IMR-90 (cell line): Measurements from ENCODE around the gene KLHL14. TPM values are rescaled to one million over a fixed set of nuclear protein-coding genes. Genes with fewer than 3 reads are reported as not detected.

Experiments used
- ATAC-seq: fragments of 200-7000 bp; cut with Tn5 transposase; 2 replicates; pipeline ENCODE4 v1.9.1; 2020; ENCODE audit warnings: low read depth, mild to moderate bottlenecking, moderate library complexity
- BruUV-seq: library from RNA; stranded (reverse); fragments of 400-500 nt; replicated peaks from 2 replicates; lab custom pipeline; 2021; lab: Mats Ljungman, UMichigan
- CTCF ChIA-PET: fragments of 300-600 bp; formaldehyde crosslinking; extraction: SDS; loops from one replicate; lab custom pipeline; 2021; ENCODE audit warnings: antibody characterized with exemption; lab: Yijun Ruan, JAX
- POLR2A ChIA-PET: fragments of 300-600 bp; sonication (Branson Sonifier 250); formaldehyde crosslinking; loops from one replicate; lab custom pipeline; 2022; ENCODE audit warnings: antibody characterized with exemption; ENCODE audit not compliant: unreplicated experiment; lab: Charles Lee
- DNase-seq: peaks from one replicate; pipeline ENCODE4 v3.0.0; 2013
- H2AFZ ChIP-seq: replicated peaks from 2 replicates; pipeline ENCODE3; 2013; ENCODE audit warnings: low read length, mild to moderate bottlenecking; ENCODE audit not compliant: poor library complexity
- H2AK5ac ChIP-seq: 2 replicates; pipeline ENCODE4 v1.6.1; 2013; ENCODE audit warnings: low read depth, low read length, inconsistent platforms
- H2AK9ac ChIP-seq: replicated peaks from 2 replicates; pipeline ENCODE3; 2013; ENCODE audit warnings: mild to moderate bottlenecking, low read depth, low read length, moderate library complexity; ENCODE audit not compliant: poor library complexity
- H2BK120ac ChIP-seq: 2 replicates; pipeline ENCODE4 v1.6.1; 2013; ENCODE audit warnings: low read depth, low read length, inconsistent platforms
- H2BK15ac ChIP-seq: 3 replicates; pipeline ENCODE4 v1.6.1; 2013; ENCODE audit warnings: low read depth, low read length, inconsistent platforms
- H2BK20ac ChIP-seq: 2 replicates; pipeline ENCODE4 v1.6.1; 2013; ENCODE audit warnings: low read depth, mild to moderate bottlenecking, inconsistent platforms, low read length, moderate library complexity
- H2BK5ac ChIP-seq: 2 replicates; pipeline ENCODE4 v1.6.1; 2013; ENCODE audit warnings: mild to moderate bottlenecking, low read depth, low read length, inconsistent platforms; ENCODE audit not compliant: poor library complexity, severe bottlenecking
- H3K14ac ChIP-seq: replicated peaks from 2 replicates; pipeline ENCODE4 v1.6.1; 2013; ENCODE audit warnings: low read depth, low read length, inconsistent platforms
- H3K18ac ChIP-seq: 2 replicates; pipeline ENCODE4 v1.6.1; 2013; ENCODE audit warnings: low read depth, low read length, control low read depth
- H3K23ac ChIP-seq: 2 replicates; pipeline ENCODE4 v1.6.1; 2013; ENCODE audit warnings: low read depth, low read length, inconsistent platforms
- H3K27ac ChIP-seq: 2 replicates; pipeline ENCODE4 v1.5.1; 2013; ENCODE audit warnings: mild to moderate bottlenecking, control low read depth, low read length; ENCODE audit not compliant: insufficient read depth
- H3K27me3 ChIP-seq: 2 replicates; pipeline ENCODE4 v1.6.1; 2013; ENCODE audit warnings: low read length; ENCODE audit not compliant: control insufficient read depth, insufficient read depth
- H3K36me3 ChIP-seq: 2 replicates; pipeline ENCODE4 v1.6.1; 2013; ENCODE audit warnings: low read length, mixed read lengths; ENCODE audit not compliant: control insufficient read depth, insufficient read depth
- H3K4ac ChIP-seq: 2 replicates; pipeline ENCODE4 v1.6.1; 2013; ENCODE audit warnings: low read depth, low read length, inconsistent platforms
- H3K4me1 ChIP-seq: 2 replicates; pipeline ENCODE4 v1.6.1; 2013; ENCODE audit warnings: low read length, mixed read lengths; ENCODE audit not compliant: control insufficient read depth, insufficient read depth
- H3K4me2 ChIP-seq: 2 replicates; pipeline ENCODE4 v1.6.1; 2013; ENCODE audit warnings: low read depth, mild to moderate bottlenecking, control low read depth, low read length, moderate library complexity
- H3K4me3 ChIP-seq: 2 replicates; pipeline ENCODE4 v1.5.1; 2013; ENCODE audit warnings: low read depth, mild to moderate bottlenecking, control low read depth, low read length, moderate library complexity; ENCODE audit not compliant: insufficient read depth
- H3K56ac ChIP-seq: 2 replicates; pipeline ENCODE4 v1.6.1; 2013; ENCODE audit warnings: low read length, inconsistent platforms; ENCODE audit not compliant: insufficient read depth; ENCODE audit errors: extremely low read depth
- H3K79me1 ChIP-seq, 2 experiments: 2 replicates each; pipeline ENCODE4 v1.6.1; 2013; ENCODE audit warnings: low read length in 2 of 2, inconsistent platforms in 1 of 2, low read depth in 1 of 2
- H3K9ac ChIP-seq: 2 replicates; pipeline ENCODE4 v1.6.1; 2013; ENCODE audit warnings: low read depth, low read length, control low read depth
- H3K9me1 ChIP-seq: 2 replicates; pipeline ENCODE4 v1.6.1; 2013; ENCODE audit warnings: low read length, inconsistent platforms; ENCODE audit not compliant: insufficient read depth
- H3K9me3 ChIP-seq: 2 replicates; pipeline ENCODE4 v1.6.1; 2013; ENCODE audit warnings: low read length; ENCODE audit not compliant: control insufficient read depth, insufficient read depth
- H4K20me1 ChIP-seq: 2 replicates; pipeline ENCODE4 v1.6.1; 2013; ENCODE audit warnings: low read length, inconsistent platforms; ENCODE audit not compliant: insufficient read depth
- H4K5ac ChIP-seq: 2 replicates; pipeline ENCODE4 v1.6.1; 2013; ENCODE audit warnings: mild to moderate bottlenecking, low read depth, low read length, control low read depth
- H4K8ac ChIP-seq, 2 experiments: 2 replicates each; pipeline ENCODE4 v1.6.1; 2013; ENCODE audit warnings: low read depth in 2 of 2, low read length in 2 of 2, control low read depth in 1 of 2, inconsistent platforms in 1 of 2
- H4K91ac ChIP-seq: 2 replicates; pipeline ENCODE4 v1.6.1; 2013; ENCODE audit warnings: low read depth, low read length, inconsistent platforms; ENCODE audit not compliant: insufficient read depth
- BHLHE40 ChIP-seq: fragments of 150-350 bp; IDR thresholded peaks from 2 replicates; pipeline ENCODE4 v1.6.1; 2016; ENCODE audit warnings: mild to moderate bottlenecking, low read depth, low read length
- CEBPB ChIP-seq: IDR thresholded peaks from 2 replicates; pipeline ENCODE4 v1.6.1; 2012; ENCODE audit warnings: low read depth, low read length, improper control_type of control experiment
- NFE2L2 ChIP-seq: fragments of 150-350 bp; IDR thresholded peaks from 2 replicates; pipeline ENCODE4 v1.6.1; 2016; ENCODE audit warnings: low read depth, mild to moderate bottlenecking, low read length
- RAD21 ChIP-seq: IDR thresholded peaks from 2 replicates; pipeline ENCODE4 v1.6.1; 2012; ENCODE audit warnings: low read length, improper control_type of control experiment
- RCOR1 ChIP-seq: IDR thresholded peaks from 2 replicates; pipeline ENCODE4 v1.6.1; 2012; ENCODE audit warnings: mild to moderate bottlenecking, low read length, improper control_type of control experiment; ENCODE audit not compliant: insufficient replicate concordance
- WGBS, 2 experiments: methylation state at CpG; one replicate each; pipeline versions ENCODE4 v1.1.5 to v1.1.7; 2013; ENCODE audit warnings: missing lambda C conversion rate in 2 of 2; ENCODE audit not compliant: insufficient read length in 1 of 2; ENCODE audit errors: extremely low coverage in 2 of 2; 5-methylcytosine and 5-hydroxymethylcytosine counted together
- dilution Hi-C: fragments of 300-500 bp; cut with HindIII; formaldehyde crosslinking; loops from one replicate; pipeline ENCODE4 v1.14.3; 2018; ENCODE audit warnings: low sequenced_read_pairs; ENCODE audit not compliant: unreplicated experiment
- in situ Hi-C: fragments of 300-500 bp; cut with MboI; formaldehyde crosslinking; loops from 3 replicates; pipeline ENCODE4 v1.14.3; 2019; ENCODE audit warnings: low sequenced_read_pairs, inconsistent platforms, mixed read lengths
- intact Hi-C: fragments of 100-400 bp; cut with micrococcal nuclease; formaldehyde crosslinking; loops from 2 replicates; pipeline ENCODE4 v1.10.0; 2022
- polyA plus RNA-seq, 3 experiments: library from polyadenylated mRNA; depleted of rRNA; stranded (reverse); fragments of >200 nt; gene quantifications; 2 replicates each; pipeline ENCODE4 v1.2.3, GENCODE V29; 2012; ENCODE audit warnings: low replicate concordance in 1 of 3
- total RNA-seq: library from RNA; depleted of rRNA; stranded (reverse); fragments of >200 nt; gene quantifications from 2 replicates; pipeline ENCODE4 v1.2.3, GENCODE V29; 2012
- TF ChIP-seq, protein P1 (sequence below): fragments of 150-350 bp; IDR thresholded peaks from 2 replicates; pipeline ENCODE4 v1.6.1; 2016; ENCODE audit warnings: low read depth, mild to moderate bottlenecking, low read length, moderate library complexity, borderline replicate concordance

KLHL14 gene
- total and polyA plus RNA-seq, 2 of the 4 experiments (the other 2 are of a cell fraction), result not detected

DNA sequence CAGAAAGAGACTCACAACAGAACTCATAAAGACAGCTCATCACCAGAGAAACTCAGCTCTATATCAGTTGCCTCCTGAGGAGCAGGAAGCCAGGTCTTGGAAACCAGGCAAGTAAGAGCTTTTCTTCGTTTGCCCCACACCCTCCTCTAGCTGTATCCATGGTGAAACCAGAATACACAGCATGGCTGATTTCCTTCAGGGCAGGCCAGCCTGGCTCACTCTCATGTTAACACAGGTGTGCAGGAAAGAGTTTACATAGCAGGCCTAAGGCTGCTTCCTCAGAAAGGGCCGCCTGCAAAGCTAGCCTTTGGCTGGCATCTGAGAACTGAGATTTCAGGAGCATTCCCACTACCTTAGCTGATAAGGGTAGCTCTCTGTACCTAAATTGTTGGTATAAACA, 65.7 kb downstream of the KLHL14 start:
- Histone ChIP-seq H3K36me3 (no peaks in the 10 kb centered on the region), H3K9me1 (no peaks in the 10 kb centered on the region), H2AK5ac (no peak overlapping the region), H4K5ac (no peak overlapping the region), H2BK20ac (no peak overlapping the region), H3K4me1 (no peaks in the 10 kb centered on the region), H2BK15ac (no peak overlapping the region), H2AFZ (no peak overlapping the region), H3K27me3 (no peaks in the 10 kb centered on the region), H2BK5ac (no peak overlapping the region), H2AK9ac (no peak overlapping the region), H3K4me2 (no peak overlapping the region), H3K4ac (no peak overlapping the region), H3K14ac (no peak overlapping the region), H3K4me3 (no peak overlapping the region), H2BK120ac (no peak overlapping the region), H3K56ac (no peak overlapping the region), H3K9me3 (no peaks in the 10 kb centered on the region), H4K8ac (no peak overlapping the region), H3K23ac (no peak overlapping the region), H4K91ac (no peak overlapping the region), H4K20me1 (no peaks in the 10 kb centered on the region), H3K18ac (no peak overlapping the region), H3K79me1 (no peaks in the 10 kb centered on the region), H3K27ac (no peak overlapping the region), H3K9ac (no peak overlapping the region)
- no CpG with 5 or more reads among the region's 2 CpGs for whole genome bisulfite sequencing, 2 experiments
- no peak for TF ChIP-seq RAD21
- TF ChIP-seq CEBPB, result no peak
- TF ChIP-seq RCOR1, result no peak
- TF ChIP-seq, protein P1, sequence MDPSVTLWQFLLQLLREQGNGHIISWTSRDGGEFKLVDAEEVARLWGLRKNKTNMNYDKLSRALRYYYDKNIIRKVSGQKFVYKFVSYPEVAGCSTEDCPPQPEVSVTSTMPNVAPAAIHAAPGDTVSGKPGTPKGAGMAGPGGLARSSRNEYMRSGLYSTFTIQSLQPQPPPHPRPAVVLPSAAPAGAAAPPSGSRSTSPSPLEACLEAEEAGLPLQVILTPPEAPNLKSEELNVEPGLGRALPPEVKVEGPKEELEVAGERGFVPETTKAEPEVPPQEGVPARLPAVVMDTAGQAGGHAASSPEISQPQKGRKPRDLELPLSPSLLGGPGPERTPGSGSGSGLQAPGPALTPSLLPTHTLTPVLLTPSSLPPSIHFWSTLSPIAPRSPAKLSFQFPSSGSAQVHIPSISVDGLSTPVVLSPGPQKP, result no peak
- TF ChIP-seq BHLHE40, result no peak
- TF ChIP-seq NFE2L2, result no peak
- POLR2A ChIA-PET, result no interaction called here
- in situ Hi-C loops (no loop called here), intact Hi-C loops (no loop called here), dilution Hi-C loops (no loop called here)
- CTCF ChIA-PET, result no interaction called here
- BruUV-seq, result no TSS peak
- DNase-seq (no peak), ATAC-seq (no peak)
